Measurements from ENCODE around the gene GHRHR.

The GHRHR gene

DNA sequence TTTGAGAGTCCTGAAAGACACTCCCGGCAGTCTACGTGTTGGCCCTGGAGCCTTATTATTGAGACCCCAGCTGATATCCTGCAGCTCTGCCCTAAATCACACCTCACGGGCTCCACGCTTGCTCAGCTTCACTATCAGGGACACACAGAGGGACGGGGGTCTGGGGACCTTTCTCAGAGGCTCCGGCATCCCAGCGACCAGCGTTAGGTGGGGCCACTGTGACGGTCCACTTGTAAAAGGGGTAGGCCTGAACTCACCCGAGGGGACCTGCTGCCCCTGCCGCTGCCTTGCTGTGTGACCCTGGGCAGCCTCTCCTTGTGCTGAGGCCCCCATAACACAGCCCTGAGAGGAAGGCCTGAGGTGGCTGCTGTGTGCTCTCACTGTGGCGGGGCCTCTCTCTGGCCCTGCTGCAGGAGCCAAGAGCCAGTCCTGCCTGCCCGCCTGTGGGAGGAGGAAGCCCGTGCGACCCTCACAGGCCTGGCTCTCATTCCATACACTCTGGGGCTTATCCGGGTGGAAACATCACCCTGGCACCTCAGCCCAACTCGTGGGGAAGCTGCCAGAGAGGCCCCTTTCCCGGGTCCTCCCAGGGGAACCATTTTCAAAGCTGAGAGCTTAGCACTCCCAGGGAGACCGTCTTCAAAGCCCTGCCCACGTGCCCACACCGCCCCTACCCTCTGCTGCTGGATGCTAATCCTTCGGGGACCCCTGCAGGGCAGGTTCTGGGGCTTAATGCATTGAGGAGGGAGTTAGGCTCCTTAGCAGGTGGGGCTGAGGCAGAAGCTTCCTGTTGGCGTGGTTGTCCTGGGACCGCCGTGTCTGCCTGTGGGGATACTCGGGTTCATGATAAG, 30.4 kb upstream of the GHRHR start:
- H3K4me3 Mint-ChIP-seq, result no peak overlapping the region
- peaks cover 15% of the 10 kb centered on the region for H3K27me3 Mint-ChIP-seq
- no peaks in the 10 kb centered on the region for H3K36me3 Mint-ChIP-seq (ENCODE audit: low read depth)
- no peak overlapping the region for H3K27ac Mint-ChIP-seq
- intact Hi-C loops (cut with micrococcal nuclease), result no loop called here
- H3K9me3 Mint-ChIP-seq, result no peaks in the 10 kb centered on the region
- H3K4me1 Mint-ChIP-seq (ENCODE audit: low read depth), result no peaks in the 10 kb centered on the region

DNA sequence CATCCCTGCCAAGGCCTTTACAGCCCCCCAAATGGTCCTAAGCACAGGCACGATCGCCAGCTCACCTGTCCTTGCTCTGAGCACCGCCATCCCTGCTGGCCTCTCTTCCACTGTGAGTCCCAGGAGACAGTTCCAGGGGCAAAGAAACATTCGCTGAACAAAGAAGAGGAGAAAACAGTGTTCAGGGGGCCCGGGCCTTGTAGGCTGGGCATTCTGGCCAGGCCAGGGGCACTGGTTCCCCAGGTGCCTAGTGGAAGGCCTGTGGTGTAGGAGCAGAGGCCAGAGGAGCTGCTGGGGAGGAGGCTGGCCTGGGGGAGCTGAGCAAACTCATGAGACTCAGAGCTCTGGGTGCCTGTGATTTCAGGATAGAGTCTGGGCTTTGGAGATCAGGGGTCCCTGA, 29.5 kb upstream of the GHRHR start:
- H3K9me3 Mint-ChIP-seq, result no peaks in the 10 kb centered on the region
- intact Hi-C loops (cut with micrococcal nuclease), result no loop called here
- no peaks in the 10 kb centered on the region for H3K36me3 Mint-ChIP-seq (ENCODE audit: low read depth)
- H3K27me3 Mint-ChIP-seq, result peaks cover 18% of the 10 kb centered on the region
- no peak overlapping the region for H3K27ac Mint-ChIP-seq
- H3K4me1 Mint-ChIP-seq (ENCODE audit: low read depth), result no peaks in the 10 kb centered on the region
- no peak overlapping the region for H3K4me3 Mint-ChIP-seq

DNA sequence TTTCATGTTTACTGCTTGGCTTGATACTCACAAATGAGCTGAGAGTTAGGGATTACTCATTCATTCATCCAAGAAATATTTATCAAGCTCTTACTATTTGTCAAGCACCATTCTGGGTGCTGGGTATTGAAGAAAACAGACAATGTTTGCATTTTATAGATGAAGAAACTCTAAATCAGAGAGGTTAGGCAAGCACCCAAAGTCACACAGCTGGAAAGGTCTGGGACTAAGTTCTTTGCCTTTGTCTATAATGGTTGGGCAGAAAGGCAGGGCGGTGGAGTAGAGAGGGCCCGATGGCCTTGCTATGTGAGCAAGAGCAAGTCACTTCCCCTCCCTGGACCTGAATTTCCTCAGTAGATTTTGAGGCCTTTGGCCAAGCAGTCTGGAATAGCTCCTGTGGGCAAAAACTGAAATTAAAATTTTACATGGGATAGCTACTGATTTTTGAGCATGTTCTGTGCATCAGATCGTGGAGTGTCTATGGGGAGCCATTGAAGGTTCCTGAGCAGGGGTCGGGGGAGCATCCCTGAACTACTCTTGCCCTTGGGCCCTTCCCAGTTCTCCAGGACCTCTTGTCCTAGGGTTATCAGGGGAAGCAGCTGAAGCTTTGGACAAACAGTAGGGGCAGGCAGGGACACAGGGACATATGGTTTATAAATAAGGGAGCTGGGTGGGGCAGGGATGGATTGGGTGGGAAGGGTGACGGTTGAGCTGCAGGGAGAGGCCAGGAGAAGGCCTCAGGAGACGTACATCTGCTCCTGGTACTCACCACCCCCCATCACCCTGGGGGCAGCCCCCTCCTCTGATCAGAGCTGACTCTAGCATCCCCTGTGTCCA, 28.8 kb upstream of the GHRHR start:
- Mint-ChIP-seq H3K4me3 (no peak overlapping the region), H3K4me1 (ENCODE audit: low read depth) (no peaks in the 10 kb centered on the region), H3K9me3 (no peaks in the 10 kb centered on the region), H3K27me3 (peaks cover 21% of the 10 kb centered on the region), H3K36me3 (ENCODE audit: low read depth) (no peaks in the 10 kb centered on the region), H3K27ac (no peak overlapping the region)
- intact Hi-C loops (cut with micrococcal nuclease), result no loop called here

DNA sequence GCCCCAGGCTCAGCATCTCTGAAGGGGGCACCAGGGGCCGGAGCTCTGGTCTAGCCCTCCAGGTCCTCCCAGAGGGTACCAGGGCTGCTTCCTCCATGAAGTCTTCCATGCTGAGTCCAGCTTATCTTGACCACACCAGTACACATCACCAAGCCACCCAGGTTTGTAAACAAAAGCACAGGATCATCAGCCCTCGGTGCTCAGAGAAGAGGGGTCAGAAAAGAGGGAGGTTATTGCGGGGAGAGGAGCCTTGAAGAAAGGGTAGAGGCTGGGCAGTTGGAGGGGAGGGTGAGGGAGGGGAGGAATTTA, 28.2 kb upstream of the GHRHR start:
- Mint-ChIP-seq H3K36me3 (ENCODE audit: low read depth) (no peaks in the 10 kb centered on the region), H3K9me3 (no peaks in the 10 kb centered on the region), H3K4me1 (ENCODE audit: low read depth) (no peaks in the 10 kb centered on the region), H3K27ac (no peak overlapping the region), H3K4me3 (no peak overlapping the region), H3K27me3 (peaks cover 20% of the 10 kb centered on the region)
- intact Hi-C loops (cut with micrococcal nuclease), result no loop called here

DNA sequence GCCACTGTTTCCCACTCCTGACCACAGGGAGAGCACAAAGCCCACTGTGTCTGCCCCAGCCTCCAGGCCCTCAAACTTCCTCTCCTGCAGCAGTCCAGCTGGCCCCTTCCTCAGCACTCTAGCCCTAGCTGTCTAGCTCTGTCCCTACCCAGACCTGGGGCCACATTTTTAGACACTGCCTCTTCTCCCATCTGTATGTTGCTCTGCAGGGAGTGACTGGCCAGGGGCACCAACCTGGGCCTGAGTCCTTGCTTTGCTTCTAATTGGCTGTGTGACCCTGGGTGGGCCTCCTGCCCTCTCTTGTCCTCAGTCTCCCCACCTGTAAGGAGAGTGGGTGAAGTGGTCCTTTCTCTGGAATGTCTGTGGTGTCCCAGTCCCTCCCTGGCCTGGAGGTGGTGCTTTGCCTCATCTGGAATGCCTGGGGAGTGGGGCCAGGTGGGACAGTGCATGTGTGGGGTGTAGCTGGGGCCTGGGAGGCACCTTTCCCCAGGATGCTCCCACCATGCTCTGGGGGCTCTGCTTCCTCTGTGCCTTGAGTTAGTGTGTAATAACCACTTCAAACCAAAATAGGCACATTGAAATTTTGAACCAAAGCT, 27.0 kb upstream of the GHRHR start:
- Mint-ChIP-seq H3K27ac (no peak overlapping the region), H3K36me3 (ENCODE audit: low read depth) (no peaks in the 10 kb centered on the region), H3K9me3 (no peaks in the 10 kb centered on the region), H3K4me3 (no peak overlapping the region), H3K27me3 (peaks cover 24% of the 10 kb centered on the region), H3K4me1 (ENCODE audit: low read depth) (no peaks in the 10 kb centered on the region)
- intact Hi-C loops (cut with micrococcal nuclease), result no loop called here

DNA sequence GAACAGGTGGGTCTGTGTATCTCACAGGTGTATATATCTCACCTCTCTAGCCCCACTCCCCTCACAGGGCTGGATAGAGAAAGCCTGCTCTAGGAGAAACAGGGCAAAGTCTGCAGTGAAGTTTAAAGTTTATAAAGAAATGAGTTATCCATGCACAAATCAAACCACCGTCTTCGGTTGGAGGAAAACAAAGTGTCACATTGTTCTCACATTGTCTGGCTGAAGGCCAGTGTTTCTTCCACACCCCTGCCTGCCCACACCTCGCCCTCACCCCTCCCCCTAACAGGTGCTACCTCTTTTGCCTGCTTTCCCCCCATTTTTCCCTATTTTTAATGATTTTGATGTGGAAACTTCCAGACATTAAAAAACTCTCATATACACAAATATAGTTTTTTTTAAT, 26.3 kb upstream of the GHRHR start:
- no peaks in the 10 kb centered on the region for H3K9me3 Mint-ChIP-seq
- no peak overlapping the region for H3K27ac Mint-ChIP-seq
- H3K27me3 Mint-ChIP-seq, result peaks cover 28% of the 10 kb centered on the region
- H3K4me3 Mint-ChIP-seq, result no peak overlapping the region
- intact Hi-C loops (cut with micrococcal nuclease), result no loop called here
- H3K4me1 Mint-ChIP-seq (ENCODE audit: low read depth), result no peaks in the 10 kb centered on the region
- H3K36me3 Mint-ChIP-seq (ENCODE audit: low read depth), result no peaks in the 10 kb centered on the region

DNA sequence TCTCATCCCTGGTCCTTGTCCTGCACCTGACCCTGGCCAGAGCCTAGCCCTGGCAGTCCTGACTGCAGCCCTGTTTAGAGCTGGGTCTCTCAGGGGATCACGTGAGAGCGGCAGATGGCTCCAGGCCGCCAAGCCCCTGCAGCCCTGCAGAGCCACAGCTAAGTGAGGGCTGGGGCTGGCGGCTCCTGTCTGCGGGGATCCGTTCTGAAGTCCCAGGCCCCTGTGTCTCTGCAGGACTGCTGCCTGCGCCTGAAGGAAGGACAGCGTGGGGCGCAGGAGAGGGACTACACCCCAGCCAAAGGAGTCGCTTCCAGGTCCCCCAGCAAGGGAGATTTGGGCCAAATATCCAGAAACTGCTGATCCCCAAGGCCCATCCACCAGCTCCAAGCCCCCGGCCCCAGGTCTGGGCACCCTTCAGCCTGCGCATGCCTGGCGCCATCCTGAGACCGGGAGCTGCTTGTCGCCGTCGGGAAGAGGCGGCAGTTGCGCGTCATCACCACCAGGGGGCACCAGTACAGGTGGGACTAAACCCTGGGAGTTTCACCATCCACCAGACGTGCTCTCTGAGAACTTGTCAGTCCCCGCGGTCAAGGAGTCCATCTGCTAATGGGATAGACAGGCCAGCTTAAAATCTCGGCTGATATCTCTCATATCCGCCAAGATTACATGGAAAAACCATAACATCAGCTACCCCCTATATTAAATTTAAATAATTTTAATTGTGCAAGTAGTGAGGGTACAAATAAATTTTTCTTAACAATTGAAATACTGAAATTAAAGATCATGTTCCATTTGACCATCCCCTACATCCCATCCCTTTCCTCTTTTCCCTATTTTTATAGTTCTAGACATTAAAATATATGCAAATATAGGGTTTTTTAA, 25.1 kb upstream of the GHRHR start:
- Mint-ChIP-seq H3K9me3 (no peaks in the 10 kb centered on the region), H3K27me3 (peaks cover 28% of the 10 kb centered on the region), H3K4me3 (no peak overlapping the region), H3K4me1 (ENCODE audit: low read depth) (no peaks in the 10 kb centered on the region), H3K27ac (no peak overlapping the region), H3K36me3 (ENCODE audit: low read depth) (no peaks in the 10 kb centered on the region)
- intact Hi-C loops (cut with micrococcal nuclease), result no loop called here

DNA sequence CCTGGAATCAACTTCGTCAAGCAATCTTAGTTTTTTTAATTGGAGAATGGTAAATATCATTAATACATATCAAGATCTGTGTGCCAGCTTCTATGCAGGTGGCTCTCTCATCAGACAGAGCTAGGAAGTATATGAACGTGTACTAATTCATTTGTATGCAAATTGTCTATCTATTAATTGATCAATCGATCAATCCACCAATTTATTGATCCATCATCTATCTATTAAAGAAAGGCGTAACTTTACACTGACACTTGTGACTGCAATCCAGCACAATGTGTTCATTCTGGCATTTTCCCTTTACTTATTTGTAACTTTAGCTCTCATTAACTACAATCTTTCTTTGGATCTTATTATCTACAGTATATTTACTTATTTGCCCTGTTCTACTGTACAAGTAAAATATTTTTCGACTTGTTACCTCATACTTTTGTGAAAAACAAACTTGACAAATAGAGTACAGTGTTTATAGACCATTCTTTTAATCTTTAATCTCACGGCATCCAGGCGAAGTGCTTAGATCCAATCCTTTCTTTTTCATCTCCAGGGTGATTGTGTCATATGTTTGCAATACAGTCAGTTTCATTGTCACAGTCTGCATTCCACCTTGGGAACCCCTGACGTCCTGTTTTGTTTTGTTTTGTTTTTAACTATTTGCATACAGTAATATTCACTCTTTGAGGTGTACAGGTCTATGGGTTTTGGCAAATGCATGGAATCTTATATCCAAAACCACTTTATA, 22.0 kb upstream of the GHRHR start:
- Mint-ChIP-seq H3K4me1 (ENCODE audit: low read depth) (no peaks in the 10 kb centered on the region), H3K27ac (no peak overlapping the region), H3K36me3 (ENCODE audit: low read depth) (no peaks in the 10 kb centered on the region), H3K4me3 (no peak overlapping the region), H3K27me3 (peaks cover 26% of the 10 kb centered on the region), H3K9me3 (peaks cover 9% of the 10 kb centered on the region)
- intact Hi-C loops (cut with micrococcal nuclease), result no loop called here

DNA sequence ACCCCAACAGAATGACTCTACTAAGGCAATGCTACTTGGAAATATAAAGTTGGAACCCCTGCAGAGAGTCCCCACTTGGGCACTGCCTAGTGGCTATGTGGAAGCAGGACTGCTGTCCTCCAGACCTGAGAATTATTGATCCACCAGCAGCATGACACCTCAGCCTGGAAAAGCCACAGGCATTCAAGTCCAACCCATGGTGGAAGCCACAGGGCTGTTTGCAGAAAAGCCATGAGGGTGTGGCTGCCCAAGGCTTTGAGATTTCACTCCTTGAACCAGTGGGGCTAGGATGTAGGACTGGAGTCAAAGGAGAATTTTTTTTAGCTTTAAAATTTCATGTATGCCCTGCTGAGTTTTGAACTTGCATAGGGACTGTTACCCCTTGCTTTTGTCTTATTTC, 13.6 kb upstream of the GHRHR start:
- intact Hi-C loops (cut with micrococcal nuclease), result no loop called here
- no peak overlapping the region for H3K4me3 Mint-ChIP-seq

DNA sequence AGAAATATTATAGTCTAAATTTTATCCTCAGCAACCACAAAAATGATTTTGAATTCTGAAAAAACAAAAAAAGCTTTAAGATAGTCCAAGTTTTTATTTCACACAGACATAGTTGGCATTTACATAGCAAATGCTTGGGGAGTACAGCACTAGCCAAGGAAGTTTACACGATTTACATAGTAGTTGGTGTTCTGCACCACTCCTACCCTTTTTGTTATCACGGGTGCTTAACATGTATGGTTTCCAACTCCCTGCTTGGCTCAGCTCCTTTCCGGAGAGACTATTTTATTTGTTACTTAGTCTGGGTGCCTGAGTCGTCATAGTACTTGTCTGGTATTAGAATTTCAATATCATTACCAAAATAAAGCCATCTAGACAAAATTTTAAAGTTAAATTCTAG, 8.8 kb upstream of the GHRHR start:
- Mint-ChIP-seq H3K4me1 (ENCODE audit: low read depth) (no peaks in the 10 kb centered on the region), H3K9me3 (peaks cover 49% of the 10 kb centered on the region), H3K27me3 (peaks cover 13% of the 10 kb centered on the region), H3K36me3 (ENCODE audit: low read depth) (no peaks in the 10 kb centered on the region), H3K27ac (no peak overlapping the region), H3K4me3 (no peak overlapping the region)
- intact Hi-C loops (cut with micrococcal nuclease), result no loop called here

More for the DNA sequence above, 13.6 kb upstream of the GHRHR start:
- H3K4me1 Mint-ChIP-seq (ENCODE audit: low read depth), result no peaks in the 10 kb centered on the region
- no peak overlapping the region for H3K27ac Mint-ChIP-seq
- no peaks in the 10 kb centered on the region for H3K36me3 Mint-ChIP-seq (ENCODE audit: low read depth)
- peaks cover 33% of the 10 kb centered on the region for H3K9me3 Mint-ChIP-seq
- peaks cover 10% of the 10 kb centered on the region for H3K27me3 Mint-ChIP-seq

DNA sequence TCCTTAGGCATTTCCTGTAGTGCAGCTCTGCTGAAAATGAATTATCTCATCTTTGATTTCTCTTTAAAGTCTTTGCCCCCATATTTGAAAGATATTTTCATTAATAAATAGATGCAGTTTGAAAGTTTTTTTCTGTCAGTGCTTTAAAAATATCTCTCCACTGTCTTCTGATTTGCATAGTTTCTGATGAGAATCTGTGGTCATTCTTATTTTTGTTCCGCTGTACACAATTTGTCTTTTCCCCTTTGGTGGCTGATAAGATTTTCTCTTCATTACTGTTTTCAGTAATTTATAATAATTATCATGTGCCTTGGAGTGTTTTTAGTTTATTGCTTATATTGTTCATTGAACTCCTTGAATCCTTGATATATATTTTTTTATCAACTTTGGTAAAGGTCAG, 7.0 kb upstream of the GHRHR start:
- Mint-ChIP-seq H3K27ac (no peak overlapping the region), H3K9me3 (peaks cover 40% of the 10 kb centered on the region), H3K36me3 (ENCODE audit: low read depth) (no peaks in the 10 kb centered on the region), H3K4me1 (ENCODE audit: low read depth) (no peaks in the 10 kb centered on the region), H3K27me3 (peaks cover 9% of the 10 kb centered on the region), H3K4me3 (no peak overlapping the region)
- intact Hi-C loops (cut with micrococcal nuclease), result no loop called here

DNA sequence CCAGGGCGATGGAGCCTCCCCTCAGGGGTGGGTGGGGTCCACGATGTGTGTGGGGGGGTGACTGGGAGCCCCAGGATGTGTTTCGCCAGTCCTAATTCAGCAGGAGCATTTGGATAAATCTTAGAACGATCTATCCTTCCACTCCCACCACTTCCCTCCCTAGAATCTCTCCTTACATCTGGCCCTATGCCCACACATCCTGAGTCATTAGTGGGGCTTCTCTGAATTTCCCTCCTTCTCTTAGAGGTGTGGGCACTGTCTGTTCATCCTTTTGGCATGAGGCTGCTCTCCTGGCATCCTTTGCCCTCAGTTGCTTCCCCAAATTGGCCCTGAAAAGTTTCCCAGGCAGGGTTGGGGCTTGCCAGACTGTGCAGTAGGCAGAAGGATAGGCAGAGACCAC, 1.6 kb downstream of the GHRHR start:
- intact Hi-C loops (cut with micrococcal nuclease), result no loop called here

DNA sequence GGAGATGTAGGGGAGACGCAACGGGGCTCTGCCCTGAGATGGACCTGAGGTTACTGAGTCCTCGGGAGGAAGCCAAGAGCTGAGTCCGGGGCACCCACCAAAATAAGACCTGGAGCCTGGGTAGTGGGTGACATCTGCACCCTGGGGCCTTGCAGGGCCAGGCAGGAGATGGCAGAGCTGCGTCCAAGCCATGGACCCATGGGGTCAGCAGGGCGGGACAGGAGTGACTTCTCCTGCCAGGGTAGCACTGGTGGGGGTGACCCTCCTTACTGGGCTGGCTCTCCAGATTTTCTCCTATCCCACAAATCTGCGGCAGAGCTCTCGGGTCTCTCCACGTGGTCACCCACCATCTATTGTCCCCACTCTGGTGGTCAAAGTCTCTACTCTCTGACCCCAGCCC, 2.1 kb downstream of the GHRHR start:
- Mint-ChIP-seq H3K4me1 (ENCODE audit: low read depth) (no peaks in the 10 kb centered on the region), H3K36me3 (ENCODE audit: low read depth) (no peaks in the 10 kb centered on the region), H3K27ac (no peak overlapping the region), H3K27me3 (peaks cover 4% of the 10 kb centered on the region), H3K4me3 (no peak overlapping the region), H3K9me3 (no peaks in the 10 kb centered on the region)
- intact Hi-C loops (cut with micrococcal nuclease), result no loop called here

More for the DNA sequence above, 1.6 kb downstream of the GHRHR start:
- H3K36me3 Mint-ChIP-seq (ENCODE audit: low read depth), result no peaks in the 10 kb centered on the region
- H3K27ac Mint-ChIP-seq, result no peak overlapping the region
- H3K4me3 Mint-ChIP-seq, result no peak overlapping the region
- no peaks in the 10 kb centered on the region for H3K9me3 Mint-ChIP-seq
- H3K27me3 Mint-ChIP-seq, result peaks cover 4% of the 10 kb centered on the region
- no peaks in the 10 kb centered on the region for H3K4me1 Mint-ChIP-seq (ENCODE audit: low read depth)

All from dendritic cell treated with granulocyte-macrophage colony-stimulating factor and Interleukin-4, amounts not matched to agents 40 ng/mL and 50 ng/mL, for 4 days (primary cell).